Stimulated activated memory B cell treated with anti-CD40 and anti-IgM and Interleukin-4, amounts not matched to agents 10 μg/mL and 1 μg/mL and 100 μg/mL, for 72 hours (primary cell): ENCODE measurements around the gene BRI3.
A peak's percentile ranks its signal among the peaks of the same experiment; 100 is the strongest.

Experiments
- ATAC-seq: fragments of 150-1000 bp; cut with Tn5 transposase; 2 replicates; pipeline ENCODE4 v1.10.0; 2021
- H3K27ac Mint-ChIP-seq: one replicate; pipeline ENCODE4 v1.8.0; 2022; ENCODE audit warnings: mild to moderate bottlenecking, mixed read lengths
- H3K27me3 Mint-ChIP-seq: one replicate; pipeline ENCODE4 v1.8.0; 2022; ENCODE audit warnings: mixed read lengths
- H3K36me3 Mint-ChIP-seq: one replicate; pipeline ENCODE4 v1.8.0; 2022; ENCODE audit warnings: mixed read lengths
- H3K4me1 Mint-ChIP-seq: one replicate; pipeline ENCODE4 v1.8.0; 2022; ENCODE audit warnings: mixed read lengths
- H3K4me3 Mint-ChIP-seq: one replicate; pipeline ENCODE4 v1.8.0; 2022; ENCODE audit warnings: mild to moderate bottlenecking, moderate library complexity, mixed read lengths
- H3K9me3 Mint-ChIP-seq: one replicate; pipeline ENCODE4 v1.8.0; 2022; ENCODE audit warnings: mixed read lengths

BRI3 gene

DNA sequence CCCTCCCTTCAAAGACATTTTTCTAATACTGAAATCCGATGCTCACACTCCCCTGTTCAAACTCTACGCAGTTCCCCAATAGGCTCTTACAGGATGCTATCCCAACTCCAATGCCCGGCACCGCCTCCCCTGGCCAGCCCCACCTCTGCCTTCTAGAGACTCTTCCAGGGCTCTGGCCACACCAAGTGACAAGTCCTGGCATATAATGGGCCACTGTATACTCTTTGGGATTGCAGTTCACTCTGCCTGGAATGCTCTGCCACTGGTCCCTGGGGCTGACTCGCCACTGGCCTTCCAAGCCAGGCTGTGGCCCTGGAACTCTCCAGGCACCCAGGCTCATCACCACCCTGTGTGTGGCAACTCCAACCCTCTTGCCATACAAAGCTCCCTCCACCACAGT, 3.1 kb upstream of the BRI3 start:
- Mint-ChIP-seq H3K9me3 (no peaks in the 10 kb centered on the region), H3K4me3 (no peak overlapping the region), H3K27me3 (no peaks in the 10 kb centered on the region), H3K36me3 (peaks cover 11% of the 10 kb centered on the region), H3K27ac (no peak overlapping the region), H3K4me1 (peaks cover 20% of the 10 kb centered on the region)
- no peak for ATAC-seq

DNA sequence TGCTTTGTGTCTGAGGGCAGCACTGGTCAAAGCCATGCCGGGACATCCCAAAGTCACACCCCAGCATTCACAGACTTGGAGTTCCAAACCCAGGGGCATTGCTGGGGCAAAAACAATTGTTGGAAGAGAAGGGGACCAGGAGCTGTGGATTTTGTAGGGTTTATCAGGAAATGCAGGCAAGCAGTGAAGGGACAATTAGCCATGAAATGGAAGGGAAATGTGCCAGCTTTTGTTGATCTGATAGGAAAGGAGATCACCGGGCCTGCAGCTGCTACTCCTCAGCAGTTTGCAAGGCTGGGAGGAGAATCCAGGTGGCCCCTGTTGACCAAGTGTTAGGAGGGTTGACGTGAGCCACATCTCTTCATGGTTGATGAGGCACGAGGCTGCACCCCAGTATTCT, 2.5 kb upstream of the BRI3 start:
- Mint-ChIP-seq H3K27me3 (no peaks in the 10 kb centered on the region), H3K36me3 (peaks cover 11% of the 10 kb centered on the region), H3K9me3 (no peaks in the 10 kb centered on the region), H3K4me3 (no peak overlapping the region), H3K27ac (no peak overlapping the region), H3K4me1 (peaks cover 21% of the 10 kb centered on the region)
- no peak for ATAC-seq

DNA sequence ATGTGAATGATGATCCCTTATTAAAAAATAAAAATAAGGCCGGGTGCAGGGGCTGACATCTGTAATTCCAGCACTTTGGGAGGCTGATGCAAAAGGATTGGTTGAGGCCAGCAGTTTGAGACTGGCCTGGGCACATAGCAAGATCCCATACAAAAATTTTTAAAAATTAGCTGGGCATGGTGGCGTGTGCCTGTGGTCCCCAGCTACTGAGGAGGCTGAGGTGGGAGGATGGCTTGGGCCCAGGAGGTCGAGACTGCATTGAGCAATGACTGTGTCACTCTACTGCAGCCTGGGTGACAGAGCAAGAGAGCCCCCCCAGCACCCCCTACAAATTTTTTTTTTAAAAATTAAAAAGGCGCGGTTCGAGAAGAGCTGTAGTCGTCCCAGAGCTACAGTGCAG, 1.2 kb upstream of the BRI3 start:
- no peak for ATAC-seq
- peak overlapping the region; percentile 75 for H3K27ac Mint-ChIP-seq
- peaks cover 19% of the 10 kb centered on the region for H3K36me3 Mint-ChIP-seq

DNA sequence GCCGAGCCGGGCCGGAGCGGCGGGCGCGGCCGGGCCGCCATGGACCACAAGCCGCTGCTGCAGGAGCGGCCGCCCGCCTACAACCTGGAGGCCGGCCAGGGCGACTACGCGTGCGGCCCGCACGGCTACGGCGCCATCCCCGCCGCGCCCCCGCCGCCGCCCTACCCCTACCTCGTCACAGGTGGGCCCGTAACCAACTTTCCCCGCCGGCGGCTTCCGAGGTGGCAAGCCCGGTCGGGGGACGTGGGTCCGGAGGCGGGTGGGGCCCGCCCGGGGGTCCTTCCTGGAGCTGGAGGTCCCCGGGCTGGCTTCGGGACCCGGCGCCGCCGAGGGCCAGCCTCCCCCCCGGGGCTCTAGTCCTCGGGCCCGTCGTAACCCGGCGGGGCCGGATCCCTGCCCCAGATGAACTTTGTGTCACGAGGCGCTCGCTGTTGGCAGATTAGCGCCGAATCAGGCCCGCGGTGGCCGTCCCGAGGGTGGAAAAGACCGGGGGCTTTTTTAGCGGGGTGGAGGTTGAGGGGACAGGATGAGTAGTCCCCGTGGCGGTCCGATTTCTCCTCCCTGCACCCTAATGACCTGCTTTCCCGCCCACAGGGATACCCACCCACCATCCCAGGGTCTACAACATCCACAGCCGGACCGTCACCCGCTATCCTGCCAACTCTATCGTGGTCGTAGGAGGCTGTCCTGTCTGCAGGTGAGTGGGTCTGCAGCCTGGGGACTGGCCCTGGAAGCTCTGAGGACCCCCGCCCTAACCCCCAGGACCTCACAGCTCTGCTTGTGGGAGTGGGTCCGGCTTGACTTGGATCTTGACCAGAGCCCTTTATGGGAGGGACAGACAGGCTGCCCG, 496 bp downstream of the BRI3 start:
- H3K4me3 Mint-ChIP-seq = peak overlapping the region; percentile 86
- peak; percentile 56 for ATAC-seq
- H3K27me3 Mint-ChIP-seq = no peaks in the 10 kb centered on the region
- H3K36me3 Mint-ChIP-seq = peaks cover 20% of the 10 kb centered on the region
- peaks cover 40% of the 10 kb centered on the region for H3K4me1 Mint-ChIP-seq
- no peaks in the 10 kb centered on the region for H3K9me3 Mint-ChIP-seq
- H3K27ac Mint-ChIP-seq = peak overlapping the region; percentile 93

More for the DNA sequence above, 1.2 kb upstream of the BRI3 start:
- Mint-ChIP-seq H3K4me3 (peak overlapping the region; percentile 90), H3K9me3 (no peaks in the 10 kb centered on the region), H3K4me1 (peaks cover 32% of the 10 kb centered on the region), H3K27me3 (no peaks in the 10 kb centered on the region)

DNA sequence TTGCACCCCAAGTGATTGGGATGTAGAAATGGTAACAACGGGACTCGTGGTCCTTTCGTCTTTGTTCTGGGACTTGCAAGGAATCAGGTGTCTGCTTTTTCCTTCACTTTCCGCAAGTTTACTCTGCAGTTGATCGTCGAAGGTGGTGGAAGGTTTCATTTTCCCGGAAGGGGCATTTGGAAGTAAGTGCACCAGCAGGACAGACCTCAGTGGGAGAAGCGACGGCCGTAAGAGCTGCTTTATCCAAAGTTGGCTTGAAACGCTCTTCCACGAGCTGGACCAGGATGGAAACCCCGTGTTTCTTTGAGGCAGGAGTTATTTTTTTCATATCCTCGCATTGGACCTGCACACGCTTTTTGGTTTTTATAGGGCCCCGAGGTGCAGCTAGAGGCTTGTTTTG, 1.2 kb downstream of the BRI3 start:
- peak overlapping the region; percentile 93 for H3K27ac Mint-ChIP-seq
- no peaks in the 10 kb centered on the region for H3K27me3 Mint-ChIP-seq
- peak overlapping the region; percentile 86 for H3K4me3 Mint-ChIP-seq
- H3K9me3 Mint-ChIP-seq = no peaks in the 10 kb centered on the region
- peaks cover 46% of the 10 kb centered on the region for H3K4me1 Mint-ChIP-seq
- peaks cover 26% of the 10 kb centered on the region for H3K36me3 Mint-ChIP-seq
- no peak for ATAC-seq

DNA sequence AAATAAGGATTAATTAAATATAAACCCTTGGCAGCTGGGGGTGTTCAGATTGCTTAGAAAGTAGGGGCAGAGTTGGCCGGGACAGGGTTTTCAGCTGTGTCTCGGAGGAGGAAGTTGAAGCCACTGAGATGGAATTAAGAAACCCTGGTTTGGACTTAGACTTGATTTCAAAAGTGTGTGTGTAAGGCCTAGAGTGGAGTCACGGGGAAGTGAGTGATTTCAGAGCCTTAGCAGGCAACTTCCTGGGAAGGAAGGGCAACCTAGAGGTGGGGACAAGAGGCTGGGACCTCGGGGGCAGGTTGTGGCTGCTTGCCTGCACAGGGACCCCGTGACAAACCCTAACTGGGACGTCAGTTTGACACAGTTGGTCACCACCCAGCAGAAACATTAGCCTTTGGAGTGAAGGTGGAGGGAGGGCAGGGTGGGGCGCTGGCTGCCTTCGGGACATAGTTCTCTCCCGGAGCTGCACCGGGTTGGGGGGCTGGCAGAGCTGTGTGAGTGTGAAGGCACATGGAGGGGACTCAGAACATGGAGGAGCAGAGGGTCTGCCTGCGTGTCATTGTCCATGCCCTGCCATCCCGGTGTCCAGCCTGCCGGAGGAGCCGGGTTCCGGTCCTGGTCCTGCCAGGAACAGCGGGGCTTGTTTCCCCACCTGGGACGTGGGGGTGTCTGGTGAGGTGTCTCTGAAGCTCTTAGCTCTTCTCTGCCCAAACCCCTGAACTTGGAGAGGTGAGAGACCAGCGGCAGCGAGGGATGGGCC, 1.8 kb downstream of the BRI3 start:
- no peaks in the 10 kb centered on the region for H3K27me3 Mint-ChIP-seq
- H3K36me3 Mint-ChIP-seq = peaks cover 26% of the 10 kb centered on the region
- peaks cover 46% of the 10 kb centered on the region for H3K4me1 Mint-ChIP-seq
- peak overlapping the region; percentile 93 for H3K27ac Mint-ChIP-seq
- H3K4me3 Mint-ChIP-seq = peak overlapping the region; percentile 52
- ATAC-seq = no peak
- no peaks in the 10 kb centered on the region for H3K9me3 Mint-ChIP-seq

DNA sequence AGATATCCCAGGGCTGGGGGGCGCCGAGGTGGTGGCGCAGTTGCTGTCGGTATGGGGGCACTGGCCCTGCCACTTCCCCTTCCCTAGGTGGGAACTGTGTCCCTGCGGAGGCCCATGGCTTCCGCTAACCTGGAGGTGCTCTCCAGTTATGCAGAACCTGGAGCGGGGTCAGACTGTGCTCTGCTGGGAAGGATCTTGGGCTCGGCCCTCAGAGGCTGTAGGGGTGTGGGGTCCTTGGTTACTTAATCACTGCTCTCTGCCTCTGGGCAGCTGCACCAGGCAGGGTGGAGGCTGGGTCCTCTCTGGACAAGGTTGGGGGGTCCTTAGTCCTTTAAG, 2.4 kb downstream of the BRI3 start:
- peaks cover 26% of the 10 kb centered on the region for H3K36me3 Mint-ChIP-seq
- no peaks in the 10 kb centered on the region for H3K9me3 Mint-ChIP-seq
- H3K27ac Mint-ChIP-seq = peak overlapping the region; percentile 32
- H3K4me1 Mint-ChIP-seq = peaks cover 46% of the 10 kb centered on the region
- no peak for ATAC-seq
- H3K27me3 Mint-ChIP-seq = no peaks in the 10 kb centered on the region
- H3K4me3 Mint-ChIP-seq = no peak overlapping the region

DNA sequence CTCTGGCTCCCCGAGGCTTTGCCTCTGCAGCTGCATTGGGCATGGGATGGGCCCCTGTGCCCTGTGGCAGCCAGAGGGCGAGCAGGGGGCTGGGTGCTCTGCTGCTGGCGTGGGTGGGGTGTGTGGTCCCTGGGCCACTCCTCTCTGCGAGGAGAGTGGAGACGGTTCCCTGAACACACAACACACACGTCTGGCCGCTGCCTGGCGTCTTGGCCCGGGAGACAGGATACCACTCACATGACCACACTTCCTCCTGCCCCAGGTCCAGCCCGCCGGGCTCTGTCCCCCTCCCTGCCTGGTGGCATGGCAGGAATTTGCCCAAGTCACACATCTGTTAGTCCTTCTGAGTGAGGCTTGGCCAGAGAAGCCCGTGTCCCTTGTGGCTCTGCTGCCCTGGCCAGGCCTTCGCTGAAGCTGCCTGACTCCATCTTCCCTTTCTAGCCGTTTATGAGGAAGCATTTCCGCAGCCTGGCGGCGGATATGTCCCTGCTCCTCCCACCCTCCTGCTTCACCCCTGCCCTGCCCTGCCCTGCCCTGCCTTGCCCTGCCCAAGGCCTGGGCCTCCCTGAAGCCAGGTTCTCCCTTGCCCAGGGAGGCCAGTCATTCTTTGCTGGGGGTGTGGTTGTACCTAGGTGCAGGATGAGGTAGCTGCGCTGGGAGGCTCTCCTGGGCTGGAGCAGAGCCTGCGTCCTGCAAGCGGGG, 3.0 kb downstream of the BRI3 start:
- no peaks in the 10 kb centered on the region for H3K27me3 Mint-ChIP-seq
- H3K9me3 Mint-ChIP-seq = no peaks in the 10 kb centered on the region
- H3K27ac Mint-ChIP-seq = peak overlapping the region; percentile 32
- H3K4me1 Mint-ChIP-seq = peaks cover 46% of the 10 kb centered on the region
- ATAC-seq = no peak
- H3K4me3 Mint-ChIP-seq = peak overlapping the region; percentile 47
- peaks cover 26% of the 10 kb centered on the region for H3K36me3 Mint-ChIP-seq

DNA sequence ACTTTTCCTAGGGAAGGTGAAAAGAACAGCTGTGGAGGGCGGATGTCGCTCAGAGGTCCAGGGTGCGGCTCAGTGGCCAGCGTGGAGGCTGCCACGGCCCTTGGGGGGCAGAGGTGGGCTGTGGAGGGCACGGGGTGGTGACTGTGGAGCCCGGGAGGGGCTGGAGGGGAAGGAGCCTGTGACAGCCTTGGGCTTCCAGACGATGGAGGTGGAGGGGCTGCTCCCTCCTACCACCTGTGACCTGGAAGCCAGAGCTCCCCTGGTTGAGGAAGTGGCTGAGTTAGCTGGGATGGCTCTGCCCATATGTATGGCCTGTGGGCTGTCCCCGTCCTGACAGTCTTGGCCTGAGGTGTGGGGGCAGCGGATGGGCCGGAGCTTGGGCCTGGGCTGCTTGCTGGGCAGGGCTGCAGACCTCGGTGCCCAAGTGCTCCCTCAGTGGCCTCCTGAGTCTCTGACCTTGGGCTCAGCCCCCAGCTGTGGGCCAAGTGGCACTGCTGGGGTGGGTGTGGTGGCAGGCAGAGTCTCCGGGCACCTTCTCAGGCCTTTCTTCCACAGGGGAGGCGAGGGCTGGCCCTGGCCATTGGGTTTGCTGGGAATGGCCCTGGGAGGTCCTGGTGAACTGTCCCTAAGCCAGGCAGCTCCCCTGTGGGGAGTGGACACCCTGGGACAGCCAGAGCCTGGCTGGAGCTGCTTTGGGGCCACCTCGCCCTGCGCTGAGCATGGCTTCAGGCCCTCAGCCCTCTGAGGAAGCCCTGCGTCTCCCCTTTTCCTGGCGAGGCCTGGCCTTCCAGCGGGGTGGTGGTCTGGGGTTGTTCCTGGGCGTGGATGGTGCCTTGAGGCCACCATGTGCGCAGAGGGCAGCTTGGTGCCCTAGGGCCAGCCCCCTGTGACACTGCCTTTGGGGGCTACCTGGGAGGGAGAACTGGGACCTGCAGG, 3.9 kb downstream of the BRI3 start:
- Mint-ChIP-seq H3K4me1 (peaks cover 46% of the 10 kb centered on the region), H3K36me3 (peaks cover 26% of the 10 kb centered on the region), H3K9me3 (no peaks in the 10 kb centered on the region), H3K4me3 (no peak overlapping the region), H3K27me3 (no peaks in the 10 kb centered on the region), H3K27ac (no peak overlapping the region)
- ATAC-seq = no peak

DNA sequence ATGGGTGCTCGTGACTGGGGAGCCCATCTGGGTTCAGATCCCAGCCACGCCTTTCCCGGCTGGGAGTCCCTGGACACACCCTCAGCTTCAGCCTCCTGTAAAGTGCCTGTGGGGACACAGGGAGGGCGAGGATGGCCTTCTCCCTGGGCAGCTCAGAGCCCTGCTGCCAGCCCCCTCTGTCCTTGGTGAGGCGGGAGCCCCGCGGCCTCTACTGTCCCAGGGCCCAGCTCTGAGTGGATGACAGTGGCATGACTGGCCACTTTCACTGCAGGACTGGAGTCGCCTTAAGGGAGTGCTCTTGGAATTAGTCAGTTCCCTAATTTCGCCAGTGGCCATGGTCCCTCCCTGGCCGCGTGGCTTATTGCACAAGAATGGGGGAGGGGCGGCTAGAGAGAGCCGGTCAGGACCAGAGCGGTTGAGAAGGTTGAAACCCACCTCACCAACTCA, 4.6 kb downstream of the BRI3 start:
- H3K36me3 Mint-ChIP-seq = peaks cover 26% of the 10 kb centered on the region
- no peak overlapping the region for H3K27ac Mint-ChIP-seq
- no peaks in the 10 kb centered on the region for H3K27me3 Mint-ChIP-seq
- no peaks in the 10 kb centered on the region for H3K9me3 Mint-ChIP-seq
- H3K4me1 Mint-ChIP-seq = peaks cover 46% of the 10 kb centered on the region
- ATAC-seq = no peak
- H3K4me3 Mint-ChIP-seq = no peak overlapping the region

DNA sequence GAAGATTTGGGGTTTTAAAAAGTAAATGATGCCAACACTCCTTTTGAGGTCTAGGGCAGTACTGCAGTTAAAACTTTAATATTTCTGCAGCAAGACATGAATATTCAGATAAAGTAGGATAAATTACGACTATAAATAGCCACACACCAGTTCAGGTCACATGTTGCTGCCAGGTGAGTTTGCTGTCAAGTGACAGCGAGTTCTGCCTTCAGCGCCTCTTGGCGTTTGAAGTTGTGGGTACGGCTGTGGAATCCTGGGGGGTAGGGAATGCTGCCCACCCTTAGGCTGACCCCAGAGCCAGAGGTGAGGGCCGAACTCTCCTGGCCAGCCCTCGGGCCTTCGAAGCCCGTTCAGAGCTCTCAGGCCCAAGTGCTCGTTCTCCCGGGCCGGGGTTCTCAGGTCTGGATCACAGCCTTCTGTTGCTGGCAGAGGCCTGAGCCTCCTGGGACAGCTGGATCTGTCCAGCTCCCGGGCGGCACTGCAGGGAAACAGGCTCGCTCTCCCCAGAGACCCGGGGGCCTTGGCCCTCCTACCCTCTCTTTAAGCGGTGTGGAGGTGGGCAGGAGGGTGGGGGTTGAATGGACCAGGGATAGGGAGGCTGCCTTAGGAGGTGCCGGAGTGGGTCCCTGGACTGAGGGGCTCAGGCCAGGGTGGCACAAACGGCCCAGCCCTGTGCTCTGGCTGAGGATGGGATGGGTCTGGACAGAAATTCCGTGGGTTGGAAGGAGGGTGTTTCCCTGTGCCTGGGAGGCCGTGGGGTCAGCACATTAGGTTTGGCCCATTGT, 5.4 kb downstream of the BRI3 start:
- ATAC-seq = no peak
- H3K4me3 Mint-ChIP-seq = no peak overlapping the region

DNA sequence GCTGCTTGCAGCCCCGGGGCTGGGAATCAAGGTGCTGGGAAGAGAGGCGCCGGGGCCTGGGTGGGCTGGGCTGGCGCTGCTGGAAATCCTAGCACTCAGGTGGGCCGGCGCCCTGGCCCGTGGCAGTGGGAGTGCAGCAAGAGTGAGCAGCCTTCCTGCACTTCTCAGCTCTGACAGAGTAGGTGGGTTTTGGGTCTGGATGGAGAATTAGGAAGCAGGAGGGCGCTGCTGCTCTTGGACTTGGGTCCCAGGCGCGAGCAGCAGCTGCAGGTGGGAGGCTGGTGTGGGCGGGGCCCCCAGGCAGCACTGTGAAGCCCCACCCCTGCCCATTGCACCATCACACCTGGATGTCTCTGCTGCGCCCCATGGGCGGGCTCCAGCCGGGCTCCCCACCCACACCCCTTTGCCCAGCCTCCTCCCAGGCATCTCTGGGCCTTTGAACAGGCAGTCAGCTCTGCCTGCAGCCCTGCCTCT, 6.0 kb downstream of the BRI3 start:
- Mint-ChIP-seq H3K4me1 (peaks cover 40% of the 10 kb centered on the region), H3K9me3 (no peaks in the 10 kb centered on the region), H3K27ac (no peak overlapping the region), H3K27me3 (no peaks in the 10 kb centered on the region), H3K36me3 (peaks cover 35% of the 10 kb centered on the region), H3K4me3 (no peak overlapping the region)
- peak; percentile 34 for ATAC-seq

More for the DNA sequence above, 5.4 kb downstream of the BRI3 start:
- H3K36me3 Mint-ChIP-seq = peaks cover 31% of the 10 kb centered on the region
- no peaks in the 10 kb centered on the region for H3K9me3 Mint-ChIP-seq
- no peaks in the 10 kb centered on the region for H3K27me3 Mint-ChIP-seq
- H3K27ac Mint-ChIP-seq = no peak overlapping the region
- peaks cover 46% of the 10 kb centered on the region for H3K4me1 Mint-ChIP-seq

DNA sequence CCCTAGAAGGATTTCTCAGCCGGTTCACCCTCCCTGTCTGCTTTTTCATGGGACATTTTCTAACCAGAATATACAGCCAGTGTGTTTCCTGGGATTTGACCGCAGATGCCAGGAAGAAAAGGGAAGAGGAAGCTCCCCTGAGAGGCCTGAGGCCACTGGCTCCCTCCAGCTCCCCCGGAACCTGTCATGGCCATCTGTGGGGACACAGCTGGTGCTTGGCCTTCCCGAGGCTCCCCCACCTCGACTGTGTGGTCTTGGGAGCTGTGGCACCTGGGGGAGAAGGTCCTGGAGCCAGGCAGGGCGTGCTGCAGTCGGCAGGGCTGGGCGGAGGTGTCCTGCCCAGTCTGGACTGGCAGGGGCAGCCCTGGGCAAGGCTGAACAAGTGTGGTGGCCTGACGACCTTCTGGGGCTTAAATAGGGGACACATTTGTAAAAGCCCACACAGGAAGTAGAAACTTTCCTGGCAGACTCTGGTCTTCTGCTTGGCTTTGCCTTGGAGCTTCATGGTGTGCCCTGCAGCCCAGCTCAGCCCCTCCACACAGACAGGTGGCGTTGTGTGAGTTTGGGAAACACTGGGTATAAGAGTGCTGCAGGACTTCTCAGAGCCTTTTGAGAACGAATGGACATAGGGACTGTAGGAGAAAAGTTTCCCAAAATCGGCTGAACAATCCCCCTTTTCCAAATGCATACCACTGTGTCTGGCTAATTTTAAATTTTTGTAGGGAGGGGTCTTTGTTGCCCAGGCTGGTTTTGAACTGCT, 6.8 kb downstream of the BRI3 start:
- Mint-ChIP-seq H3K27ac (no peak overlapping the region), H3K4me1 (peaks cover 33% of the 10 kb centered on the region), H3K4me3 (no peak overlapping the region), H3K9me3 (no peaks in the 10 kb centered on the region), H3K36me3 (peaks cover 31% of the 10 kb centered on the region), H3K27me3 (no peaks in the 10 kb centered on the region)
- ATAC-seq = no peak
